Measurements from ENCODE around the gene PPP3CA.

PPP3CA gene

DNA sequence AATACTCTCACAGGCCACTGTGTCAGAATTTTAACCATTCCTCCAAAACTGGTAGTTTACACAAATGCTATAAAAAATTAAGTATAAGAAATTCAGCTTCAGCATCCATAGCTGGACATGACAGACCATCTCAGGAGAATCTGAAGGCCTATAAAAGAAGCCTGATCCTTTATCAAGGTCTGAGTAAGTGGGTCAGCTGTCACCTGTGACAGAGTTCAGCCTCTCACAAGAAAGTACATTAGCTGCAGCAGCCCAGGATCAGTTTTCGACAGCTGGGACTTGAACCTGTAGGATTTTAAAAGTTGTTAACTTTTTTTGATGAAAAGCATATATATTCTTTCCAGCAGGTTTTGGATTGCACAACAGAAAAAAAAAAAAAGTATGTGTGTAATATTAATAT lies 60.7 kb downstream of the PPP3CA start:
- no peak for DNase-seq

- no peak for DNase-seq
Observed at GRCh38 chr4:101285985-101286384, 61.3 kb downstream of the PPP3CA start.

DNA sequence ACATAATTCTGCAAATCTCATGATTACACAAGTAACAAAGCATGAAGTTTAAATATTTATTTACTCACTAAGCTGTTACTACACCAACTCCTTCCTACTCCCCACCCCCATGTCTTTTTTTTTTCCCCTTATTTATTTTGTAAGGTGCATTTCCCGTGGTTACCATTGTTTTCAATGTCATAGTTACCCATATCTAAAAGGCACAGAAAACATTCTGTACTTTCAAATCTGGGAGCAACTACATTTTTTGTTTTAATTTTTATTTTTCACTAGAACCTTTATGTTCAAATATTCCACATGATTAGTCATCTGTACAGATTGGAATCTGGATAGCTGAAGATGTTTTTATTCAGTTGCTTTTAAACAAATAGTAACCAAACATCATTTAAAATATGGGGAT lies 62.8 kb downstream of the PPP3CA start:
- DNase-seq: peak in 1 of 2 donors; percentile 32

- no peak for DNase-seq
Observed at GRCh38 chr4:101283434-101283833, 63.9 kb downstream of the PPP3CA start.

GRCh38 chr4:101282076-101282844 lies 65.1 kb downstream of the PPP3CA start:
- peak; percentile 9 to 17 for DNase-seq

DNA sequence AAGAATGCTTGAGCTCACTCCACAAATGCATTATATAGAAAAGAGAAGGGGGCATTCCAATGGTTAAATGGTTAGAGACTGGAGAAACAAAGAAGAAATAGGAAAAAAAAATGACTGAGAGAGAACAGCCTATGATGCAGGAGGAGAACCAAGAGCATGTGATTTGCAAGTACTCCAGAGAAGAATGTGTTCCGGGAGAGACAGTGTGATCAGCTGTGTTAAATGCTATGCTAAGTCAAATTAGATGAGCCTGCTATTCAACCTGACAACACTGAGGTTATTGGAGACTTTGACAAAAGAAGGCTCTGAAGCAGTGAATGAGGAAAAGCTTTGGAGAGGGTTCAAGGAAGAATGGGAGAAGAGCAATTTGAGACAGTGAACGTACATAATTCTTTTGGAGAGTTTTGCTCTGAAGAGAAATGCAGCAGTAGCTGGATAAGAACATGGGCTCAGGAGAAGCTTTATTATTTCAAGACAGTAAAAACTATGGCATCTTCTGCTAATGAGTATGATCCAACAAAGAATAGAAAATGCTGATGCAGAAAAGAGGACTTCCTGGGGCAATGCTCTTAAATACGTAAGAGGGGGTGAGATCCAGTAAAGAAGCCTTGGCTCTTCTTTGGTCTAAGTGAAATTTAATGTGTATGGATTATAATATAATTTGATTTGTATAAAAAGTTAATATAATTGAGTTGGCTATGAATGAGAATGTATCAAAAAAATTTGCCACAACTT lies 66.3 kb downstream of the PPP3CA start:
- DNase-seq: no peak

DNA sequence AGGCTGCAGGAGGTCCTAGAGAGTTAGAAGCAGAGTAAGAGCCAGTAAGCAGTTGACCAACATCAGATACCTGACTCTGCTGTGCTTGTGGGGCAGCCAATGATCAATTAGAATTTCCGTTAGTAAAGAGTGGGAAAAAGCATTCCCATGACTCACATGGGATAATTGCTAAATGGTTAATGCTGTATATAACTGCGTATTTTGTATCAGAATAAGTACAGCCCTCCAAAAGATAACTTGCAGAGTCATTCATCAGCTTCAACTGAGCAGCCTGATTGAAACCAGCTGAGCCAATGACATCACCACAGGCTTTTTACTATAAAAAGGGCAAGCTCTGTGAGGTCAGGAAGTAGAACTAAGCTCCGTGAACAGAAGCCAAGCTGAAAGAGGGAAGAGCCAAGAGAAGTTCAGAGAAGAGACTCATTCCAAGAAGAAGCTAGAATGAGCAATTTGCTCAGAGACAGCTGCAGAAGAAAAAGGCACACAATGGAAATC lies 67.9 kb downstream of the PPP3CA start:
- DNase-seq: peak in 1 of 2 donors; percentile 27

GRCh38 chr4:101277671-101278070 lies 69.7 kb downstream of the PPP3CA start:
- DNase-seq: no peak

GRCh38 chr4:101276661-101277060 lies 70.7 kb downstream of the PPP3CA start:
- no peak for DNase-seq

DNA sequence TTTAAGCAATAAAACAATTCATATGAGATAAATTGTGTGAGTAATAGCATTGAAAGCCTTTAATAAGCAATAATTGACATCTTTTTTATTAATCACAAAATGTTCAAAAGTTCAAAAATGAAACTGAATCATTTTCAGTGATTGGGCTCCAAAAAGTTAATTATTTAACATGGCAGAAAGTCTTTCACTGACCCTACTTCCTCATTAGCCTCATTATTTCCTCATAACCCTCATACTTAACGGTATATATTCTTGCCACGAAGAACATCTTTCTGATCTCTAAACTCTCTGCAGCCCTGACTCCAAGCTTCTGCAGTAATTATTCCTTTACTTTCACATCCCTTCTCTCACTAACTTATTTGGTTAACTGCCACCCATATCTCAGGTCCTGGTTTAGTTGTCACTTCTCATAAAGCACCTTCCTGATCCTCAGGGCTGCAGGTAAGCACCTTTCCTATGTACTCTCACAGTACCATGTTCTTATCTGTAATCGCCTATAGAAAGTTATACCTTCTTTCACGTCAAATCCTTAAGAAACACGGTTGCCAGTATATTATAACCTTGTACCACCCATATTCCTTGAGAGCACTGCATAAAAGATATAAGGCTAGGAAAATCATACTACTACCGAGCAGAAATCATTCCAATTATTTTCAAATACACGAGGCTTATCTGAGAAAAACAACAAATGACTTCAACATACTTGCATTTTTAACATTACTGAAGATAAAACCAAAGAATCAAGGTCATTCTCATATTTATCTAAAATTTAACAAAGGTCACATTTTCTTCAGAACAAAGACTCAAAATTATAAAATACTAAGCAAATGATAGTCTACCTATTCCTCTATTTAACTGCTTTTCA lies 72.2 kb downstream of the PPP3CA start:
- DNase-seq: no peak

DNA sequence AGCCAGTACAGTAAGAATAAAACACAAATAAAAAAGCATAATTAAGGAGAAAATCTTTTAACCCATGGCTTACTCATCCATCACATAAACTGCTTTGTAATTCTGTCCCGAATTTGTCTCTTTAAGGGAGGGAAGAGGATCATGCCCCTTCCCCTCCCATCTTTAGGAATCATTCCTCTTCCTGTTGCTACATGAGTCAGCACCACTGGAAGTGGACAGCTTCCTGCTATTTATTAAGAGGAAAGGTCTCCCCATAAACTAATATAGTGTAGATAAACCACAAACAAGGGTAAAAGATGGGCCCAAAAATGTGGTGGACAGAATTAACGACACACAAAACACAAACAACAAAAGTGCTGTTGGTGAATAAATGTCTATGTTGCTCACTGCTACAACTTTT lies 75.8 kb downstream of the PPP3CA start:
- DNase-seq: no peak

DNA sequence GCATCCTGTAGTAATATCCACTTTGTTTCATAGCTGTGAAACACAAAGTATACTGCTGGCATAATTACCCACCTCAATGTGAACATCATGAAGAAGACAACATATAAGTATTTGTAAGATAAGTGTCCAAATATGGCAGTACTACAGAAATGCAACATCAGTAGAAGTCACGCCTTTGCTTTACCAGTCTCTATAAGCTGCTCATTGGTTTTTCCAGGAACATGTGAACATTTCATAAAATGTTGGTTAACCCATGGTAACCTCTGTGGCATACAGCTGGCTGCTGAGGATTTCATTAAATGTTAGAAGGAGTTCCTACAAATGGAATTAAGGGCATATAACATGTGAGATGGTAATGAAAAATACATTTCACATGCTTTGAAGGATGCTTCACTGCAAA lies 77.6 kb downstream of the PPP3CA start:
- DNase-seq: no peak

DNA sequence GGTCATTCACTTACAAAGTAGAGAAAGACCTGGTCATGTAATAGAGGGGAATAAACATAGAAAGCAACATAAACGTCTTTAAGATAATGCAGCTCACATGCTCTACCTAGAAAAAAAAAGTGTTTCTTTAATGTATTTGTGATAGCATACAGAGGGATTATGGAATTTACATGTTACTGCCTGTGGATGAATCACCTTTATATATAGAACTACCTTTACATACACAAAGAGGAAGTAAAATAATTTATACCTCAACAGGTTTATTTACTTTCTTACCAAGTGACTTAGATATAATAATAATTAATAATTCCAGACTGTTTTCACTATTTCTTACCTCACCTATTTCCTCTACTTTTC lies 81.5 kb downstream of the PPP3CA start:
- no peak for DNase-seq

DNA sequence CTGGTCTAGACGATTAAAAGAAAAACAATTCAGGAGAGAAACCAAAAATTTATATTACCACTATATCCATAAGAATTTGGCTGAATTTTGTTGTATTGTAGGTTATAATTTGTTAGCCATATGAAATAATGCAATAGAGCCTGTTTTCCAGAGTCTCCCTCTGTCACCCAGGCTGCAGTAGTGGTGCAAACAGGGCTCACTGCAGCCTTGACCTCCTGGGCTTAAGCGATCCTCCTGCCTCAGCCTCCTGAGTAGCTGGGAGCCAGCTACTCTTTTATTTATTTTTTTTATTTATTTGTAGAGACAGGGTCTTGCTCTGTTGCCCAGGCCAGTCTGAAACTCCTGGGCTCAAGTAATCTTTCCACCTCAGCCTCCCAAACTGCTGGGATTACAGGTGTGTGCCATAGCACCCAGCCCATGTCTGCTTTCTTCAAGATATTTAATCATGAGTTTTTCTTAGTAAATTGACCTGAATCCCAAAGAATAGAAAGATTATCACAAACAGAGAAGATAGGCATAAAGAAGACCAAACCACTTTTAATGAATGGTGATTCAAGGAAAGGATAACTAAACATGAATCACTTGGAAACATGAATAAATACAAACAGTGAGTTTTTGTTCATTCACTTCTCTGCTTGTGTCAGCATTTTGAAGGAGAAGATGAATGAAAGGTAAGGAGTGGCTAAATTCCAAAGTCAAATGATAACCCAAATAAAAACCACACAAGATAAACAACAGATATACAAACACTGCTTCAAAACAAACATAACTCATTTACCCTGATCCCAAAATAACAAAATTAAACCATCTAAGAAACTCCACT lies 82.1 kb downstream of the PPP3CA start:
- no peak for DNase-seq

GRCh38 chr4:101264512-101264911 lies 82.8 kb downstream of the PPP3CA start:
- DNase-seq: no peak

DNA sequence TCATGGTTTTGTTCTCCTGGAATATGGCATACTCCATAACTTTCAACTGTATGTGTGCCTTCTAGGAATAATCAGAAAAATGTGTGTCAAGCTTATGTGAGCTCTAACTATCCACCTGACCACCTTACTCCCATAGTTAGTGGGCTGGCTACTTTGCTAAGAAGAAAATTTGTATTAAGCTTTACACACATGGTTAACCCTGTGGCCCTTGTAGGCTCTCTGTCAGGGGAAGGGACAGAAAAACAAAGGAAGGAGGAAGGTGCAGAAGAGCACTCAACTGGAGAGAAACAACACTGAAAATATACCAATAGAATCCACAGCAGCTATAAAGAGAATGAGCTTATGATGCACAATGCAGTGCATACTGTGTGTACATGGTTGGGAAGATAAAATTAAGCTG lies 84.6 kb downstream of the PPP3CA start:
- DNase-seq: no peak

DNA sequence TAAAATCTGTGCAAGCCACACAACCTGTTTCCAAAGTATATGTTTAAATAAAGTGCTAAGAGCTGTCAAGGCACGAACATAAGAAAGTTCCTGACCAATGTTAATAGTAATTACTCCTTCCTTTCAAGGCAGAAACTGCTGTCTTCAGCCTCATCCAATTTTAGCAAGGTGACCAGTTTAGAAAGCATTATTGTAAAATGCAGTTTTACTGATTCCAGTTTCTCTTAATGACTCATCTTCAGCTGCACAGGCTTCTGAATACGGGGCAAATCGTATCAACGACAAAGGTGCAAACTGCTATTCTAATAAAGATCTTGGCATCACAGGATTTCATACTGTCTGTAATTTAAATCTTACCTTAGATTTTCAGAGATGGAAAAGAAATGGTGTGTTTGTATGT lies 87.5 kb downstream of the PPP3CA start:
- no peak for DNase-seq

DNA sequence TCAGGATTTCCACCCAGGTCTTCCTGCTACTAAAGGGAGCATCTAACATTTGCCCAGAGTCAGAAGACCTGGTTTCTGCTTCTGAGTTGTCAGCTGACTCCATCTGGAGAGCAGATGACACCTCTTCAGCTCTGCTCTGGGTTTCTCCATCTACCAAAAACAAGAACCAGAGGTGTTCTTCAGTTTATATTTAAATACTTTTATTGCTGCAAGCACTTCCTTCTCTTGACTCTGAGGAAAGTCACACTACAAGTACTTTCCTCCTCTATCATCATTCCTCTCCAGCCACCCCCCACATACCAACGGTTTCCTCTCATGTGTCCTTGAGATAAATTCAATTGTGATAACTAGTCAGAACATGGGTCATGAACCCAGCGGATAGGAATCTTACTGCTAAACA lies 88.4 kb downstream of the PPP3CA start:
- no peak for DNase-seq

DNA sequence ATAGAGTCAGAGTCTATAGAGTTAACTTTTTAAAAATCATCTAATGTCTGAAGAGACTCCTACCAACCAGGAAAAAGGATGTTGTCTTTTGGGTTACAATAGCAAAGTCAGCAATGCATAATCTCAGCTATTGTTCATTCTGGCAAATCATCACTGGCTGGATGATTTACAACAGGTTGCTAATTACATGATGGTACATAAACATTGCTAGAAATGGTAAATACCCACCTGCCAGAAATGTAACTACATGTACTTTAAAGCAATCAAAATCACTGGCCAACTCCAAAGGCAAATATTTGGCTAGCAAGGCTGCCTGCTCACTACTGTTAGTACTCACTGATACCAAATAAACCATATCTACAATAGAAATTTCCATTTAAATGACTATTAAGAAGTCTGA lies 91.1 kb downstream of the PPP3CA start:
- no peak for DNase-seq

GRCh38 chr4:101254776-101255175 lies 92.5 kb downstream of the PPP3CA start:
- no peak for DNase-seq

DNA sequence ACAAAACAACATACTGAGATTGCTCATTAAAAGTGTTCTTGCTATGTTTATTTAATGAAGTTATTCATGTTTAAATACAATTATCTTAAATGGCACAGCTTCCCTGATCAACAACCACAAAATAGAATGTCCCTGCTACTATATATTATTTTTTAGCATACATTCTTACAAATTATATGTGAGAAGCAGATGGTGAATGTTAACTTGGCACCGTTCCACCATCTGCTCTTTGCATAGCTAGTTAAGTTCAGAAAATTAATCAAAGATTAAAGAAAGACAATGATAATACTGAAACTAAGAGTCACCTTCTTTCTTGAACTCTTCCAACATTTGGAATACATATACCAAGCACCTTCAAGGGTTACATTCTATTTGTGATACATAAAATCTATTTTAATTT lies 94.2 kb downstream of the PPP3CA start:
- no peak for DNase-seq

GRCh38 chr4:101252721-101253120 lies 94.6 kb downstream of the PPP3CA start:
- no peak for DNase-seq

- no peak for DNase-seq
Observed at GRCh38 chr4:101251261-101251660, 96.1 kb downstream of the PPP3CA start.
